Spleen (tissue), 11 donors: Measurements from ENCODE around the gene ARSI. TPM values are rescaled to one million over a fixed set of nuclear protein-coding genes. Genes with fewer than 3 reads are reported as not detected.
A peak's percentile ranks its signal among the peaks of the same experiment; 100 is the strongest.

ENCODE experiments used
- DNase-seq: peaks from one replicate; pipeline ENCODE4 v3.0.0-alpha.2; 2020
- H3K27ac ChIP-seq, 8 donors: fragments of 200-600 bp; sonication (generic) in 7 of 8; 1 replicate in 4 of 8; 2 replicates in 4 of 8; pipeline versions ENCODE4 v1.5.0 to v1.8.0; 2016 to 2021; ENCODE audit warnings: inconsistent platforms in 4 of 8, mild to moderate bottlenecking in 4 of 8, moderate library complexity in 1 of 8
- H3K27me3 ChIP-seq, 7 donors: fragments of 200-600 bp; sonication (generic) in 6 of 7; replicated peaks in 1 of 7; 1 replicate in 4 of 7; 2 replicates in 3 of 7; pipeline versions ENCODE4 v1.5.0 to v1.8.0; 2016 to 2021; ENCODE audit warnings: inconsistent platforms in 3 of 7, mild to moderate bottlenecking in 1 of 7
- H3K36me3 ChIP-seq, 6 donors: fragments of 200-600 bp; sonication (generic) in 5 of 6; 1 replicate in 4 of 6; 2 replicates in 2 of 6; pipeline versions ENCODE4 v1.5.0 to v1.8.0; 2016 to 2021; ENCODE audit warnings: inconsistent platforms in 2 of 6
- H3K4me1 ChIP-seq, 6 donors: fragments of 200-600 bp; sonication (generic) in 5 of 6; 1 replicate in 3 of 6; 2 replicates in 3 of 6; pipeline versions ENCODE4 v1.5.0 to v1.8.0; 2016 to 2021; ENCODE audit warnings: inconsistent platforms in 3 of 6
- H3K4me3 ChIP-seq, 8 donors: fragments of 200-600 bp; sonication (generic) in 7 of 8; 1 replicate in 4 of 8; 2 replicates in 4 of 8; pipeline versions ENCODE4 v1.5.0 to v1.8.0; 2016 to 2021; ENCODE audit warnings: inconsistent platforms in 4 of 8, mild to moderate bottlenecking in 4 of 8, moderate library complexity in 2 of 8
- H3K9me3 ChIP-seq, 8 donors: fragments of 200-600 bp; sonication (generic) in 7 of 8; 1 replicate in 4 of 8; 2 replicates in 4 of 8; pipeline versions ENCODE4 v1.5.0 to v1.8.0; 2016 to 2021; ENCODE audit warnings: inconsistent platforms in 4 of 8
- POLR2A ChIP-seq, 3 donors: fragments of 450-650 bp; IDR thresholded peaks; one replicate each; pipeline ENCODE4 v1.5.1; 2017; ENCODE audit warnings: antibody characterized with exemption in 3 of 3, mild to moderate bottlenecking in 1 of 3
- POLR2AphosphoS5 ChIP-seq, 3 donors: sonication (generic); formaldehyde crosslinking; IDR thresholded peaks; one replicate each; pipeline ENCODE4 v1.5.1; 2017; ENCODE audit warnings: antibody characterized with exemption in 3 of 3
- WGBS, 5 donors: extraction: QIAGEN DNeasy Blood & Tissue Kit in 3 of 5; methylation state at CpG; one replicate each; pipeline versions ENCODE4 v1.1.5 to v1.1.7; 2013 to 2018; 5-methylcytosine and 5-hydroxymethylcytosine counted together
- intact Hi-C: fragments of 100-400 bp; cut with DNase I; formaldehyde crosslinking; loops from one replicate; pipeline ENCODE4 v1.15.0; 2023; ENCODE audit warnings: low total_unique reads
- polyA plus RNA-seq, 3 donors: library from polyadenylated mRNA; stranded (reverse); fragments of 200-250 nt; gene quantifications; one replicate each; pipeline ENCODE4 v1.2.1, GENCODE V29; 2013
- total RNA-seq, 7 donors: library from RNA; depleted of rRNA in 3 of 7; stranded (reverse); fragments of >200 nt in 3 of 7; fragmentation: NEBNext Ultra II Directional in 4 of 7; extraction: Animal tissue kit (Norgen Biotek cat#: 25700) in 4 of 7; gene quantifications; one replicate each; pipeline versions ENCODE4 v1.1.0 to v1.2.1, GENCODE V29; 2016 to 2021
- TF ChIP-seq, protein P1 (sequence below), 11 experiments: fragments of 200-600 bp in 7 of 11; fragments of 450-650 bp in 4 of 11; sonication (generic) in 4 of 11; IDR thresholded peaks in 8 of 11; conservative IDR thresholded peaks in 3 of 11; 1 replicate in 7 of 11; 2 replicates in 4 of 11; pipeline versions ENCODE4 v1.4.0 to v1.8.0; 2016 to 2021; ENCODE audit warnings: antibody characterized with exemption in 11 of 11, inconsistent platforms in 4 of 11, mild to moderate bottlenecking in 1 of 11
- donor health status: healthy with polysubstance abuse.
- donor health status: DM: no; HTN: no; CAD: no; lungs with moderate emphysema.
- donor health status: DM: no; HTN: no; CAD: no.
- donor health status: Bipolar disorder and iron deficiency.
- donor health status: healthy.
- donor health status: DM: no; HTN: no; CAD: no.
- donor health status: DM: yes; HTN: yes; CAD: no.

The ARSI gene
- total and polyA plus RNA-seq, 10 donors, result 0.07 to 3.8 (median 0.92) TPM

DNA sequence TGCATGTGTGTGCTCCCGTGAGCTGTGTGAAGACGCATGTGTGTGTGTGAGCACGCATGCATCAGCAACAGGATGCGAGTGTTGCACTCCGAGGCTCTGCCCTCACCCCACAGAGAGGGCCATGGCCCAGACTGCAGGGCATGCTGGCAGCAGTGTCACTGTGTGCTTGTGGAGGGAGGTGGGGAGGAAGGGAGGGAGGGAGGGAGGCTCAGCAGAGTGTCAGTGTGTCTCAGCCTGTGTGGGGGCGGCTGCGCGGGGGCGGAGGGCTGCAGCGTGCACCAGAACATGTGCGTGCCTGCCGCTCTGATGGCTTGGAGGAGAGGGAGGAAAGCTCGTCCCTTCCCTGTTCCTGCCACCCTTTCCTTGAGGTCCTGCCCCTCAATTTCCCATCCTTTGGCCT is 18.4 kb downstream of the ARSI start:
- intact Hi-C loops, result no loop called here
- Histone ChIP-seq H3K36me3 (no peaks in the 10 kb centered on the region), H3K4me1 (peaks cover 0 to 5% (median 0%) of the 10 kb centered on the region in 6 donors), H3K4me3 (no peak overlapping the region), H3K27ac (no peak overlapping the region), H3K27me3 (peaks cover 0 to 6% (median 0%) of the 10 kb centered on the region in 7 donors), H3K9me3 (no peaks in the 10 kb centered on the region)
- 63 to 93% (median 74%) methylated on average over 10 to 13 of the region's 13 CpGs for WGBS, 5 donors
- peak; percentile 77 for DNase-seq
- TF ChIP-seq, protein P1, sequence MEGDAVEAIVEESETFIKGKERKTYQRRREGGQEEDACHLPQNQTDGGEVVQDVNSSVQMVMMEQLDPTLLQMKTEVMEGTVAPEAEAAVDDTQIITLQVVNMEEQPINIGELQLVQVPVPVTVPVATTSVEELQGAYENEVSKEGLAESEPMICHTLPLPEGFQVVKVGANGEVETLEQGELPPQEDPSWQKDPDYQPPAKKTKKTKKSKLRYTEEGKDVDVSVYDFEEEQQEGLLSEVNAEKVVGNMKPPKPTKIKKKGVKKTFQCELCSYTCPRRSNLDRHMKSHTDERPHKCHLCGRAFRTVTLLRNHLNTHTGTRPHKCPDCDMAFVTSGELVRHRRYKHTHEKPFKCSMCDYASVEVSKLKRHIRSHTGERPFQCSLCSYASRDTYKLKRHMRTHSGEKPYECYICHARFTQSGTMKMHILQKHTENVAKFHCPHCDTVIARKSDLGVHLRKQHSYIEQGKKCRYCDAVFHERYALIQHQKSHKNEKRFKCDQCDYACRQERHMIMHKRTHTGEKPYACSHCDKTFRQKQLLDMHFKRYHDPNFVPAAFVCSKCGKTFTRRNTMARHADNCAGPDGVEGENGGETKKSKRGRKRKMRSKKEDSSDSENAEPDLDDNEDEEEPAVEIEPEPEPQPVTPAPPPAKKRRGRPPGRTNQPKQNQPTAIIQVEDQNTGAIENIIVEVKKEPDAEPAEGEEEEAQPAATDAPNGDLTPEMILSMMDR (IDR thresholded peaks at IDR 0.05 in 8 of 11, conservative IDR thresholded peaks at IDR 0.05 in 3 of 11), result no peak
- TF ChIP-seq POLR2AphosphoS5 (IDR thresholded peaks at IDR 0.05), result peak; percentile 5 to 79 (median 73)
- TF ChIP-seq POLR2A (IDR thresholded peaks at IDR 0.05), result no peak

DNA sequence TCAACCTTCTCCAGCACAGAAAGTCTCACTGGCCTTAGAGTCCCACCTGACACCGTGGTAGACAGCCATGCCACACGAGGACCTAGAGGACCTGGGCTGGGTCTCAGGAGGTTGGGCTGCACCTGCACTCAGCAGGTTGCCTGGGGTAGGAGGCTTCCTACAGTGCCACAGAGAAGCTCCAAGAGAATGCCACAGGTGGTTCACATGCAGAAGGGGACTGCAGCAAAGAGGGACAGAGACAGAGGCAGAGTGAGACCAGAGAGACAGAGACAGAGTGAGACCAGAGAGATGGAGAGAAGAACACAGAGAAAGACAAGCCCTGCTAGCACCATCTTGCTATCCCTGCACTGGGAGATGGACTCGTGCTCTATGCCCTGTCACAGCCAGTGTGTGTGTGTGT is 18.8 kb downstream of the ARSI start:
- intact Hi-C loops, result no loop called here
- no peak for TF ChIP-seq POLR2A (IDR thresholded peaks at IDR 0.05)
- TF ChIP-seq POLR2AphosphoS5 (IDR thresholded peaks at IDR 0.05), result no peak
- TF ChIP-seq, protein P1 (IDR thresholded peaks at IDR 0.05 in 8 of 11, conservative IDR thresholded peaks at IDR 0.05 in 3 of 11), result no peak
- 65 to 72% (median 69%) methylated on average over 3 of the region's 3 CpGs for WGBS, 5 donors
- H3K27ac ChIP-seq, result no peak overlapping the region
- no peaks in the 10 kb centered on the region for H3K36me3 ChIP-seq
- no peak for DNase-seq
- peaks cover 0 to 6% (median 0%) of the 10 kb centered on the region in 7 donors for H3K27me3 ChIP-seq
- H3K9me3 ChIP-seq, result no peaks in the 10 kb centered on the region
- no peak overlapping the region for H3K4me3 ChIP-seq
- H3K4me1 ChIP-seq, result peaks cover 0 to 5% (median 0%) of the 10 kb centered on the region in 6 donors

DNA sequence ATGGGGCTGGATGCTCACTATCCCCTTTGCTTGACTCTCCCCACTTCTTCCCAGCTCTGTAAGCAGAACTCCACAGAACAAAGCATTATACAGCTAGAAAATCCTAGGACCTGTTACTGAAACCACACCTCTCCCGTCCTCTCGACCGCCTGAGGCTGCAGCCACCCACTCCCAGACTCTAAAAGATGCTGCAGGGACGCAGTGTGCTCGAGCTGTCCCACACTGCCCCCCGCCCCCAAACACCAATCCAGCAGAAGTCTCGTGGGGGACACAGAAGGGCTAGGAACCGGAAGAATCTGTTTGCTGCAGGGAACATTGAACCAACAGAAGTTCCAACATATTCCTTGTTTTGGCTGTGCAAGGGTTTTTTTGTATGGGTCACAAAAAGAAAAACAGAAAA is 20.7 kb downstream of the ARSI start:
- Histone ChIP-seq H3K36me3 (no peaks in the 10 kb centered on the region), H3K4me1 (peaks cover 0 to 5% (median 0%) of the 10 kb centered on the region in 6 donors), H3K27me3 (peaks cover 0 to 6% (median 0%) of the 10 kb centered on the region in 7 donors), H3K9me3 (no peaks in the 10 kb centered on the region), H3K27ac (no peak overlapping the region), H3K4me3 (no peak overlapping the region)
- peak; percentile 36 for DNase-seq
- TF ChIP-seq POLR2AphosphoS5 (IDR thresholded peaks at IDR 0.05) (no peak), POLR2A (IDR thresholded peaks at IDR 0.05) (no peak)
- TF ChIP-seq, protein P1 (IDR thresholded peaks at IDR 0.05 in 8 of 11, conservative IDR thresholded peaks at IDR 0.05 in 3 of 11), result no peak
- intact Hi-C loops, result no loop called here
- 76 to 88% (median 83%) methylated on average over 8 of the region's 8 CpGs for WGBS, 5 donors

DNA sequence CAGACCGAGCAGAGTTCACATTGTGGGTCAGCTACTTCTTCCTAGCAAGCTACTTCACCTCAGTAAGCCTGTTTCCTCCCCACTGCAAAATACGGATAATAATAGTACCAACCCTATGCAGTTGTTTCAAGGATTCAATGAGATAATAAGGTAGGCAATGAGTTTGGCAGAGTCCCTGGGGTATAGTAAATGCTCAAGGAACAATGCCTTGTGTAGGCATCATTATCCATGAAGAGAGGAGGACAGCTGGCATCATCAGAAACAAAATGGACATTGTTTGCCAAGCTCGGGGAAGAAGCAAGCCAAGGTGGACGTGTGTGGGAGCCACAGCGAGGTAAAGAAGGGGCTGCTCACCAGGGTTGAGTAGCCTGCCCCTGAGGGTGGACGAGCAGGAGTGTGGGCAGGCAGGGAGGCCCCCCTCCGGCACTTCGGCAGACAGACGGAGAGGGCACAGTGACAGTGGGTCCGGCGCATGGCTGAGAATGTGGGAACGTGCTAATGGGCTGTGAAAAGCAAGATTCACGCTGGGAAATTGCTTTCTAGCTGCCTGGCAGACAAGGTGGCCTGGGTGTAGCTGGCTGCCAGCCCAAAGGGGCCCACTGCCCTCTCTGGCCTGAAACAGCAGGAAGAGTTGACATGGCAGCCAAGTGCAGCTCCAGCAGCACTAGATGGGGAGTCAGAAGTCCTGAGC is 23.2 kb downstream of the ARSI start:
- H3K4me3 ChIP-seq, result no peak overlapping the region
- peaks cover 0 to 5% (median 0%) of the 10 kb centered on the region in 6 donors for H3K4me1 ChIP-seq
- TF ChIP-seq POLR2AphosphoS5 (IDR thresholded peaks at IDR 0.05) (no peak), POLR2A (IDR thresholded peaks at IDR 0.05) (no peak)
- TF ChIP-seq, protein P1 (IDR thresholded peaks at IDR 0.05 in 8 of 11, conservative IDR thresholded peaks at IDR 0.05 in 3 of 11), result no peak
- H3K27ac ChIP-seq, result no peak overlapping the region
- 80 to 91% (median 86%) methylated on average over 13 of the region's 13 CpGs for WGBS, 5 donors
- no peaks in the 10 kb centered on the region for H3K9me3 ChIP-seq
- H3K27me3 ChIP-seq, result peaks cover 0 to 6% (median 0%) of the 10 kb centered on the region in 7 donors
- intact Hi-C loops, result no loop called here
- no peaks in the 10 kb centered on the region for H3K36me3 ChIP-seq
- no peak for DNase-seq
